K562 (cell line): ENCODE measurements around the gene TTC33. TPM values are rescaled to one million over a fixed set of nuclear protein-coding genes. Genes with fewer than 3 reads are reported as not detected.
"Not testable (repeated sequence)": the region's sequence is repeated elsewhere in the genome, so short reads cannot be mapped to it uniquely, and the experiment has no call there.

ENCODE experiments used
- ATAC-seq: fragments of 200-7000 bp; cut with Tn5 transposase; 3 replicates; pipeline ENCODE4 v1.9.1; 2020; ENCODE audit warnings: moderate library complexity
- BruUV-seq: library from RNA; stranded (reverse); fragments of 400-500 nt; replicated peaks from 2 replicates; lab custom pipeline; 2021; lab: Mats Ljungman, UMichigan
- CTCF ChIA-PET: fragments of 300-600 bp; formaldehyde crosslinking; extraction: SDS; loops from one replicate; lab custom pipeline; 2021; ENCODE audit warnings: low intra/inter-chr PET ratio; lab: Yijun Ruan, JAX
- POLR2A ChIA-PET: fragments of 300-600, 350-650 bp; sonication (Branson Sonifier 250); formaldehyde crosslinking; extraction: SDS; loops from one replicate; lab custom pipeline; 2021; ENCODE audit warnings: antibody characterized with exemption, inconsistent platforms; lab: Yijun Ruan, JAX
- DNase-seq, 4 experiments: peaks; one replicate each; pipeline versions ENCODE4 v3.0.0 to v3.0.0-alpha.2; 2011 to 2018; ENCODE audit warnings: low spot score in 3 of 4, mixed read lengths in 3 of 4; ENCODE audit errors: extremely low read depth in 1 of 4
- FAIRE-seq: peaks from 2 replicates; lab custom pipeline; 2011; peaks lifted over from hg19 to GRCh38; lab: Jason Lieb, UNC
- H2AFZ ChIP-seq: 2 replicates; pipeline ENCODE4 v1.6.0; 2011; ENCODE audit warnings: low read depth, low read length, control low read depth, inconsistent platforms
- H3K27ac ChIP-seq: fragments of 200-600 bp; 3 replicates; pipeline ENCODE4 v1.8.0; 2011; ENCODE audit warnings: low read depth, mild to moderate bottlenecking, control low read depth, inconsistent platforms, low read length, moderate library complexity, mixed read lengths; ENCODE audit errors: extremely low read depth
- H3K27me3 ChIP-seq, 2 experiments: fragments of 300-600 bp in 1 of 2; 2 replicates in 1 of 2; 3 replicates in 1 of 2; pipeline versions ENCODE4 v1.6.0 to v1.8.0; 2011; ENCODE audit warnings: inconsistent platforms in 2 of 2, low read length in 2 of 2, mild to moderate bottlenecking in 1 of 2, mixed read lengths in 1 of 2, moderate library complexity in 1 of 2; ENCODE audit not compliant: control insufficient read depth in 2 of 2, insufficient read depth in 2 of 2
- H3K36me3 ChIP-seq: fragments of 300-600 bp; 3 replicates; pipeline ENCODE4 v1.8.0; 2011; ENCODE audit warnings: mild to moderate bottlenecking, low read length, inconsistent platforms; ENCODE audit not compliant: control insufficient read depth, insufficient read depth
- H3K4me1 ChIP-seq, 2 experiments: fragments of 200-600 bp in 1 of 2; replicated peaks in 1 of 2; 2 replicates in 1 of 2; 3 replicates in 1 of 2; pipeline versions ENCODE4 v1.5.1 to v1.8.0; 2011; ENCODE audit warnings: inconsistent platforms in 2 of 2, low read length in 2 of 2, mild to moderate bottlenecking in 1 of 2, mixed read lengths in 1 of 2, moderate library complexity in 1 of 2; ENCODE audit not compliant: control insufficient read depth in 2 of 2, insufficient read depth in 2 of 2
- H3K4me2 ChIP-seq: 2 replicates; pipeline ENCODE4 v1.6.1; 2011; ENCODE audit warnings: low read length, control low read depth, inconsistent platforms, mixed read lengths; ENCODE audit not compliant: insufficient read depth
- H3K4me3 ChIP-seq: fragments of 200-600 bp; sonication (generic), shearing (Covaris generic); 2 replicates; pipeline ENCODE4 v1.5.1; 2016; ENCODE audit warnings: control low read depth, inconsistent platforms
- H3K79me2 ChIP-seq: fragments of 200-600 bp; 3 replicates; pipeline ENCODE4 v1.8.0; 2011; ENCODE audit warnings: low read length, inconsistent platforms; ENCODE audit not compliant: control insufficient read depth, insufficient read depth
- H3K9ac ChIP-seq, 2 experiments: 2 replicates each; pipeline versions ENCODE4 v1.6.0 to v1.6.1; 2011; ENCODE audit warnings: low read depth in 2 of 2, low read length in 2 of 2, control low read depth in 1 of 2, inconsistent platforms in 1 of 2, mild to moderate bottlenecking in 1 of 2, mixed read lengths in 1 of 2; ENCODE audit not compliant: insufficient read depth in 1 of 2
- H3K9me1 ChIP-seq: one replicate; pipeline ENCODE4 v1.6.0; 2011; ENCODE audit warnings: inconsistent platforms, mild to moderate bottlenecking, low read length, moderate library complexity; ENCODE audit not compliant: control insufficient read depth, insufficient read depth
- H3K9me3 ChIP-seq: replicated peaks from 2 replicates; pipeline ENCODE4 v1.5.1; 2011; ENCODE audit warnings: low read depth, low read length, inconsistent platforms; ENCODE audit not compliant: control insufficient read depth, insufficient read depth
- H4K20me1 ChIP-seq: replicated peaks from 2 replicates; pipeline ENCODE4 v1.6.1; 2011; ENCODE audit warnings: low read length, inconsistent platforms, mixed read lengths; ENCODE audit not compliant: control insufficient read depth, insufficient read depth
- EGR1 ChIP-seq: fragments of 450-650 bp; conservative IDR thresholded peaks from 2 replicates; pipeline ENCODE4 v1.6.1; 2017; ENCODE audit warnings: mild to moderate bottlenecking
- HLTF ChIP-seq: fragments of 450-650 bp; IDR thresholded peaks from 2 replicates; pipeline ENCODE4 v1.6.1; 2016
- WGBS: fragments of 100-300 bp; shearing (Covaris generic); methylation state at CpG from one replicate; pipeline ENCODE4 v1.1.6; 2016; ENCODE audit warnings: low coverage, mixed read lengths; ENCODE audit not compliant: insufficient coverage; ENCODE audit errors: missing lambda C conversion rate; 5-methylcytosine and 5-hydroxymethylcytosine counted together
- in situ Hi-C: fragments of 300-500 bp; cut with MboI; formaldehyde crosslinking; loops from 4 replicates; pipeline ENCODE4 v1.15.0; 2018; ENCODE audit warnings: inconsistent platforms, mixed read lengths
- intact Hi-C: fragments of 100-400 bp; cut with micrococcal nuclease; formaldehyde crosslinking; loops from 2 replicates; pipeline ENCODE4 v1.14.2; 2022
- polyA plus RNA-seq, 8 experiments: library from polyadenylated mRNA; depleted of rRNA in 4 of 8; stranded (reverse) in 5 of 8; unstranded in 3 of 8; fragments of >200 nt; fragmentation: Nextera tagmentation in 2 of 8; fragmentation: Illumina TruSeq in 1 of 8; extraction: Ambion mirVana in 2 of 8; extraction: Trizol in 1 of 8; gene quantifications; 2 replicates each; pipeline versions ENCODE4 v1.2.1 to v1.2.3, GENCODE V29; 2011 to 2014; ENCODE audit warnings: inconsistent platforms in 1 of 8, missing spikeins in 1 of 8
- total RNA-seq, 7 experiments: library from RNA; depleted of rRNA in 6 of 7; stranded (reverse); fragments of >200 nt in 6 of 7; fragmentation: Illumina TruSeq in 2 of 7; extraction: Trizol in 2 of 7; gene quantifications; 2 replicates each; pipeline versions ENCODE4 v1.2.1 to v1.2.3, GENCODE V29; 2011 to 2021; ENCODE audit warnings: low replicate concordance in 1 of 7
- TF ChIP-seq, protein P1 (sequence below), 2 experiments: fragments of 450-650 bp; IDR thresholded peaks; 2 replicates each; pipeline ENCODE4 v1.6.1; 2016

The TTC33 gene
- total and polyA plus RNA-seq, 9 of the 15 experiments (the other 6 are each of a cell fraction or from before 2014, with no cell fraction given), result 11.5 to 24.9 (median 21.1) TPM

DNA sequence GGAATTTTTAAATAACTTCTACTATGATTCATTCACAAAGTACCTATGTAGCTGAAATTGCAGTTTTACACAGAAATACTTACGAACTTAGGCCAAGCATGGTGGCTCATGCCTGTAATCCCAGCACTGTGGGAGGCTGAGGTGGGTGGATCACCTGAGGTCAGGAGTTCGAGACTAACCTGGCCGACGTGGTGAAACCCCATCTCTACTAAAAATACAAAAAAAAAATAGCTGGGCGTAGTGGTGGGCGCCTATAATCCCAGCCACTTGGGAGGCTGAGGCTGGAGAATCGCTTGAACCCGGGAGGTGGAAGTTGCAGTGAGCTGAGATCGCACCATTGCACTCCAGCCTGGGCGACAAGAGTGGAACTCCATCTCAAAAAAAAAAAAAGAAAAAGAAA is 36.9 kb upstream of the TTC33 start:
- H3K27me3 ChIP-seq, H2AFZ ChIP-seq, in situ Hi-C loops, BruUV-seq, H3K4me3 ChIP-seq, CTCF ChIA-PET, FAIRE-seq, H3K9ac ChIP-seq: not testable (repeated sequence)
- peaks cover 15 to 35% of the 10 kb centered on the region in 2 experiments; a peak in 4 of 5 replicates for H3K4me1 ChIP-seq
- POLR2A ChIA-PET, result interaction anchor here (0.6 kb wide), 1 partner anchor 28 kb away, joined by 3 read pairs; no protein-coding TSS in a partner anchor
- WGBS, result 80% methylated on average over 10 of the region's 10 CpGs
- TF ChIP-seq, protein P1, sequence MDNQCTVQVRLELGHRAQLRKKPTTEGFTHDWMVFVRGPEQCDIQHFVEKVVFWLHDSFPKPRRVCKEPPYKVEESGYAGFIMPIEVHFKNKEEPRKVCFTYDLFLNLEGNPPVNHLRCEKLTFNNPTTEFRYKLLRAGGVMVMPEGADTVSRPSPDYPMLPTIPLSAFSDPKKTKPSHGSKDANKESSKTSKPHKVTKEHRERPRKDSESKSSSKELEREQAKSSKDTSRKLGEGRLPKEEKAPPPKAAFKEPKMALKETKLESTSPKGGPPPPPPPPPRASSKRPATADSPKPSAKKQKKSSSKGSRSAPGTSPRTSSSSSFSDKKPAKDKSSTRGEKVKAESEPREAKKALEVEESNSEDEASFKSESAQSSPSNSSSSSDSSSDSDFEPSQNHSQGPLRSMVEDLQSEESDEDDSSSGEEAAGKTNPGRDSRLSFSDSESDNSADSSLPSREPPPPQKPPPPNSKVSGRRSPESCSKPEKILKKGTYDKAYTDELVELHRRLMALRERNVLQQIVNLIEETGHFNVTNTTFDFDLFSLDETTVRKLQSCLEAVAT (IDR thresholded peaks at IDR 0.05), result peak in 1 of 2 experiments; percentile 36; a peak in 1 of 4 replicates
- TF ChIP-seq EGR1 (0 out of 2 replicates have a peak, but pooled peaks have one; percentile 22), HLTF (0 out of 2 replicates have a peak, but pooled peaks have one; percentile 13)
- TF ChIP-seq, all 486 proteins: peak for 3; not testable (repeated sequence) for 483
- intact Hi-C loops, H3K9me3 ChIP-seq, H3K4me2 ChIP-seq, H3K27ac ChIP-seq, H3K9me1 ChIP-seq, DNase-seq, ATAC-seq: not testable (repeated sequence)
- H4K20me1 ChIP-seq, result peaks cover 13% of the 10 kb centered on the region
- H3K36me3 ChIP-seq, result peaks cover 37% of the 10 kb centered on the region; the same call in 2 of the 3 replicates
- peaks cover 100% of the 10 kb centered on the region for H3K79me2 ChIP-seq
